ENCODE data around the gene ZNF814. TPM values are rescaled to one million over a fixed set of nuclear protein-coding genes. Genes with fewer than 3 reads are reported as not detected.

The ZNF814 gene
- total RNA-seq, 1 experiment from 2014 or later = 8.6 TPM

GRCh38 chr19:57807541-57807940 is 81.3 kb downstream of the ZNF814 start:
- intact Hi-C loops (cut with micrococcal nuclease; ENCODE audit: unreplicated experiment) = no loop called here
- no peaks in the 10 kb centered on the region for H3K9me3 ChIP-seq (ENCODE audit: insufficient read depth, low read depth)
- H3F3A ChIP-seq (ENCODE audit: insufficient read depth, low read depth) = peaks cover 17% of the 10 kb centered on the region
- no peak overlapping the region for H3K4me2 ChIP-seq
- POLR2A ChIA-PET (ENCODE audit: unreplicated experiment) = no interaction called here
- no peak overlapping the region for H3K4me3 ChIP-seq
- H3K4me1 ChIP-seq (replicated peaks; ENCODE audit: insufficient read depth) = peaks cover 18% of the 10 kb centered on the region
- H3K36me3 ChIP-seq (ENCODE audit: low read depth) = peaks cover 29% of the 10 kb centered on the region; the same call in 1 of the 2 replicates
- no peak for TF ChIP-seq CTCF (conservative IDR thresholded peaks at IDR 0.05)
- DNase-seq = no peak
- no peak overlapping the region for H2AFZ ChIP-seq
- no TSS peak for BruUV-seq (replicated peaks)
- H4K20me1 ChIP-seq (ENCODE audit: insufficient read depth) = no peaks in the 10 kb centered on the region; the same call in 1 of the 2 replicates
- no peaks in the 10 kb centered on the region for H3K27me3 ChIP-seq (ENCODE audit: insufficient read depth, low read depth)
- no peaks in the 10 kb centered on the region for H3K9me2 ChIP-seq (ENCODE audit: insufficient read depth)
- H3K27ac ChIP-seq = no peak overlapping the region
- H3K79me2 ChIP-seq (ENCODE audit: low read depth) = peaks cover 13% of the 10 kb centered on the region; the same call in 1 of the 2 replicates
- CTCF ChIA-PET = no interaction called here

GRCh38 chr19:57803594-57804325 is 85.1 kb downstream of the ZNF814 start:
- Histone ChIP-seq H3F3A (ENCODE audit: insufficient read depth, low read depth) (peaks cover 33% of the 10 kb centered on the region), H3K9me2 (ENCODE audit: insufficient read depth) (no peaks in the 10 kb centered on the region), H3K27ac (peak overlapping the region; percentile 61), H3K27me3 (ENCODE audit: insufficient read depth, low read depth) (no peaks in the 10 kb centered on the region), H3K4me1 (replicated peaks; ENCODE audit: insufficient read depth) (peaks cover 30% of the 10 kb centered on the region), H4K20me1 (ENCODE audit: insufficient read depth) (no peaks in the 10 kb centered on the region), H3K4me2 (peak overlapping the region; percentile 82), H3K9me3 (ENCODE audit: insufficient read depth, low read depth) (no peaks in the 10 kb centered on the region), H2AFZ (peak overlapping the region; percentile 74), H3K4me3 (peak overlapping the region; percentile 61), H3K79me2 (ENCODE audit: low read depth) (peaks cover 16% of the 10 kb centered on the region; the same call in 1 of the 2 replicates), H3K36me3 (ENCODE audit: low read depth) (peaks cover 21% of the 10 kb centered on the region; the same call in 1 of the 2 replicates)
- intact Hi-C loops (cut with micrococcal nuclease; ENCODE audit: unreplicated experiment) = loop anchor here (1.0 kb wide), 1 partner anchor 11 kb away; the partner anchor contains the start of gene ZNF552
- TF ChIP-seq EZH2 (IDR thresholded peaks at IDR 0.05; ENCODE audit: low read depth) = no peak
- no peak for TF ChIP-seq CTCF (conservative IDR thresholded peaks at IDR 0.05)
- TSS peak; percentile 19 for BruUV-seq (replicated peaks)
- peak; percentile 53 to 64 for DNase-seq
- CTCF ChIA-PET = no interaction called here
- POLR2A ChIA-PET (ENCODE audit: unreplicated experiment) = interaction anchor here (0.5 to 1.3 kb wide), 4 partner anchors 11 to 443 kb away, joined by 3 to 28 read pairs (median 10); partner anchors contain the start of gene ZNF552

GRCh38 chr19:57803265-57803593 is 85.6 kb downstream of the ZNF814 start:
- no peaks in the 10 kb centered on the region for H3K27me3 ChIP-seq (ENCODE audit: insufficient read depth, low read depth)
- ChIA-PET CTCF (no interaction called here), POLR2A (ENCODE audit: unreplicated experiment) (interaction anchor here (0.6 to 1.3 kb wide), 2 partner anchors 12 to 16 kb away, joined by 3 to 14 read pairs; partner anchors contain the start of gene ZNF552)
- H3K36me3 ChIP-seq (ENCODE audit: low read depth) = peaks cover 18% of the 10 kb centered on the region; the same call in 1 of the 2 replicates
- H2AFZ ChIP-seq = peak overlapping the region; percentile 74; the same call in 1 of the 2 replicates
- no peaks in the 10 kb centered on the region for H4K20me1 ChIP-seq (ENCODE audit: insufficient read depth)
- peak overlapping the region; percentile 61 for H3K4me3 ChIP-seq
- H3K4me1 ChIP-seq (replicated peaks; ENCODE audit: insufficient read depth) = peaks cover 31% of the 10 kb centered on the region
- no peaks in the 10 kb centered on the region for H3K9me2 ChIP-seq (ENCODE audit: insufficient read depth)
- no TSS peak for BruUV-seq (replicated peaks)
- H3K9me3 ChIP-seq (ENCODE audit: insufficient read depth, low read depth) = no peaks in the 10 kb centered on the region
- peak overlapping the region; percentile 61 for H3K27ac ChIP-seq
- TF ChIP-seq CTCF (conservative IDR thresholded peaks at IDR 0.05) = no peak
- no peak for TF ChIP-seq EZH2 (IDR thresholded peaks at IDR 0.05; ENCODE audit: low read depth)
- intact Hi-C loops (cut with micrococcal nuclease; ENCODE audit: unreplicated experiment) = no loop called here
- peaks cover 38% of the 10 kb centered on the region for H3F3A ChIP-seq (ENCODE audit: insufficient read depth, low read depth)
- H3K79me2 ChIP-seq (ENCODE audit: low read depth) = peaks cover 16% of the 10 kb centered on the region; the same call in 1 of the 2 replicates
- no peak for DNase-seq
- peak overlapping the region; percentile 82 for H3K4me2 ChIP-seq

All from PC-9 (cell line).